ENCODE data around the gene CCDC39.

The CCDC39 gene

DNA sequence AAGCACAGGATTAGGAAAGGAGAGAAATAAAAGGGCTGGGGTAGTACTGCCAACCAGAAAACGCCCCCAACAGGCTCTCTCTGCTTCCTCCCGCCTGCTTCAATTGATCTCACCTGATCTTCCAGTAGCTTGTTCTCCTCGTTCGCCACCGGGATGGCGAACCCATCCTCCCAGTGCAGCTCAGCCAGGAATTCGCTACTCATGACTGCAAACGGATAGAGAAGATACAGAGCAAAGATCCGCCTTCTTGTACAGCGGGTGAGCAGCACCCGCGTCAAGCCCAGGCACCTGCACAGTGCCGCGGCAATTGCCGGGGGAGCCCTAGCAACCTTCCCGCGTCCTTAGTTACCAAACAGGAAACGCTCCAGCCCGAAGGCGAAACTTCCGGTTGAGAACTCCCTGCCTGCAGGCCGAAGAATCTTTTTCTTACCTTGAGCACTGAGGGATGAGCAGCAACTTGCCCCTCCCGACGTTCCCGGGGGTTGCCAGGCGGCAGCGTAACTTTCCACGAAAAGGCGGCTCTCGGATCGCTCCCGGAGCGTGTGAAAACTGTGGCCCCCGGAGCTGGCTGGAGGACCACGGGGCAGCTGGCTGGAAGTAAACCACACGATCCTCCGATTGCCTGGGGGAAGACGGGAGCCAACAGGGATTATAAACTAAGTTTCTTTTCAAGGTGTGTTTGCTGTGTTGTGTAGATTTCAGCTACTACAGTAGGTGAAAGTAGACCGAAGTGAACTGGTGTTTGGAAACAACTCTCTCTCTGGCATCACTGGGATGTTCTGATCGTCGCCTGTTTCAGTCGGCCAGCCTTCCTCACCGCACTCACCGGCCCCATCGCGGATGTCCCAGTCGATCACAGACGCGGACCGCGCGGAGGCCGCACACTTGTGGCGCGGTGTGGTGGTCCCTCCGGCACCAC, at the start of gene CCDC39:
CCDC39 (minus strand) TSS at position 312 of the 919 bp plus-strand sequence; CDS start at position 203, 109 bp downstream.
- peak; percentile 83 for DNase-seq

DNA sequence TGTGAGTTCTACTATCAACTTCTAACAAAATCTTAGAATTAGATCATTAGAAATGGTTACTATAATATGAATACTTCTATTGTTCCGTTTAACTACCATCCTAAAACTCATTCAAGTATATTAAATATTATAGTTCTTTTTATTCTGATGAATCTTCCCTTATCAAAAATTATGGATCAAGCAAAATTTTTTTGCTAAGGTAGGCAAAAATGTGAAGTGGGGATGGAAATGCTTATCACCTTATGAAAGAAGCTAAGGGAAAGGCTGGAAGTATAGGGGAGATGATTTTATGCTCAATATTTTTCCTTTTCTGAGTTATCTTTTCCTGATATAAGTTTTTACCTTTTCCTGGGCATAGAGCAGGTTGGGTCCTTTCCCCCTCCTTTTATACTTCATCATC, 40.7 kb upstream of the CCDC39 start:
- no peak for DNase-seq

DNA sequence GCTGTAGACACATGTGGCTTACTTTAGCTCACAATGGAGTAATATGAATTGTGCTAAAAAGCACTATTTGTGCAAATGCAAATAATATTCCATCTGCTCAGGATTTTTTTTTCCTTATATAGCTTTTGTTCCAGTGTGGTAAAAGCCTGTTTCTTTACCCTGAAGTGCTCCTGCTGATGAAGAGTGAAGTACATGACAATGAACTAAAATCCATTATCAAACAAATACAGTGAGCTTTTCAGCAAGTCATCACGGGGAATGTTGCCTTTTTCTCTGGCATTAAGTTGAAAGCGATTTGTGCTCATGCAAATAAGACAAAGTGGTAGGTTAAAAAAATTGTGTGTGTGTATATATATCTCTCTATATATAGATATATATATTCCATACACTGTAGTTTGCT, 28.6 kb upstream of the CCDC39 start:
- peak; percentile 47 for DNase-seq

DNA sequence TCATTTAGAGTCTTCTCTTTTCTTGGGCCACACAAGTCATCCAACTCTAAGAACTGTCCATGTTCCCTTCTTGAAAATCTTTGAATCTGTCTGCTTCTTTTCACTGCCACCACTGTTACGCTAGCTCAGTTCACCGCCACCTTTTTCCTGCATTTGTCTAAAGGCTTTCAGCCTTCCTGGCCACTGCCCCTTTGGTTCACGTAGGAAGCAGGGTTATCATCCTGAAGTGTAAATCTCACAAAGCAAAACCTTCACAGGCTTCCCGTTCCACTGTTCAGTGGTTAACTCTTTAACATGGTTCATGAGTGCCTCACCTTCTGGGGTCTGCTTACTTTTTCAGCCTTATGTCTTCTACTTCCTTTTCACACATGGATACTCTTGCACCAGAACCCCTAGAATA, 26.3 kb upstream of the CCDC39 start:
- no peak for DNase-seq

DNA sequence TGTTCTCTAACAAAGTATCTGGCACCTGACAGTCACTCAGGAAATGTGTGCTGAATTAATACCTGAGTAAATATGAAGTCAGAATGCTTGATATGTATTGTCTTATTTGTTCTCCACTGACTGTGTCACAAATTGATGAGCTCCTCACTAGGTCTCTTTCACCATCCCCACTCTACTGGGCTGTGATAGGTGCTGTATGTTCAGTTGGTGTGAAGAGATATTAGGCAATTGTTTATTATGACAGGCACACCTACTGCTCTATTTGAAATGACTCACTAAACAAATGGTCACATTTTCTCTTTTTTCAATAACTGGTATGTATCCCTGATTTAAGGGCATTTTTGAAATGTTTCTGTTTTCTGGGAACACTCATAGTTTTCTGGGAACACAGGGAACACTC, 25.2 kb upstream of the CCDC39 start:
- DNase-seq: no peak

DNA sequence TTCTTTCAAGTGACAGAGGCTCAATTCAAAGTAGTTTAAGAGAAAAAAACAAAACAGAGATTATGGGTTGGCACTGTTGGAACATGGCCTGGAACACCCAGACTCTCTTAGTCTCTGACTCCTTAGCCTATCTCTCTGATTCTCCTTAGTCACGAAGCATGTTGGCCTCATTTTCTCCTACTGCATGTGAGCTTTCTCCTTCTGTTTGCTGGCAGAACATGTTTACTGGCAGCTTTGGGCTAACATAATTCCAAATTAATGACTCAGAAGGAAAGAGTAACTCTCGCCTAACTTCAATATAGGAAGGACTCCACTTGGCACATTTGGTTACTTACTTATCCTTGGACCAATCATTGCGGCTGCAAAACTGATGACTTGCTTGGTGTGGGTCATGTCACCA, 21.7 kb upstream of the CCDC39 start:
- no peak for DNase-seq

DNA sequence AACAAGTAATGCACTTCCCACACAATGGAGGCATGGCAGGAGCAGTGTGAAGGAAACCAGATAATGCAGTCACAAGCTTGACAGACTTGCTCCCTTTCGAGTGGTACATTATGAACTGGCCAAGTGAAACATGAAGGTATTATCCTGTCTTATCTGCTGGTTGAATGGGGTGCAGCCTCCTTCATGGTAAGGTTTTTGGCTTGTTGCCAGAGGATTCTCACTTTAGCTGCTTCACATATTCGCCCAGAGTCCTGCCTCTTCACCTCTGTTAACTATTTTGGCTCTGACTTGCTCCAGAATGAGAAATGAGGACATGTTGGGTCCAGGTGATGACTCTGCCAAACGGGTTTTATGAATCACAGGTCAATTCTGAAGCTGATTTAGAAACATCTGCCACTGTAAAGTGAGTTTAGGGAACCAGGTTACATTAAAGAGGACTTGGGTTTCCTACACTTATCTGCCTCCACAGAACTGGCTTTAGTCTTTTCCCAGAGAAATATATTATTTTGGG, 19.5 kb upstream of the CCDC39 start:
- DNase-seq: no peak

DNA sequence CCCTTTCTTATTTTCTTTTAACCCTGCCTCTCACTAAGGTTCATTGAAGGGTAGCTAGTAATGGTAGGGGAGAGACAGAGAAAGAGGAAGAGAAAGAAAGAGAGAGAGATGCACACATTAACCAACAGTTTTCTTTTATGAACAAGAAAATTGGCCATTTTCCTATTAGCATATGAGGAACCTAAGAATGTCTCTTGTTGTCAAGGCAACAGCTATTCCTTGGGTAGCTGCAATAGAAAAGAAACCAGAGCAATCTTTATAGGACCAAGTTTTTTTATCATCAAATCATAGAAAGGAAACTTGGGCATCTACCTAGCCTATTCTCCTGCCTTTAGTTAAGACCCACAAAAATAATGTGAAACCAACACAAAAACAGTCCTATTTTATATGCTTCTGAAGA, 15.0 kb upstream of the CCDC39 start:
- no peak for DNase-seq

DNA sequence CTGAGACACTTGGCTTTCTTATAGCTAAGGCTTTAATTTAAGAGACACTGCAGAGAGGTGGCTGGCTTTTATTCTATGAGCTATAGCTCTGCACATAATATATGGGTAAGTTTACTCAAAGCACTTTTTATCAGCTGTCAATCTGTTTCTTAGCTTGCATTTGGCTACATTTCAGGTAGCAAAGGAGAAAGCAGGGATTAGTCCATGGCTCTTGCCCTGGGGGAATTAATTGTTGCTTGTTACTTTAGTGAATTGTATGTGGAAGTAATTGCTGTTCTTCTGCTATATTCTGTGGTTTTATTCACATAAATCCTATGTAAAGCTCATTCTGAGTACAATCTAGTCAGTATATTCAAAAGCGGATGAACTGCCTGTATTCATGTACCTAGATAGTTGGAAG, 14.4 kb upstream of the CCDC39 start:
- no peak for DNase-seq

DNA sequence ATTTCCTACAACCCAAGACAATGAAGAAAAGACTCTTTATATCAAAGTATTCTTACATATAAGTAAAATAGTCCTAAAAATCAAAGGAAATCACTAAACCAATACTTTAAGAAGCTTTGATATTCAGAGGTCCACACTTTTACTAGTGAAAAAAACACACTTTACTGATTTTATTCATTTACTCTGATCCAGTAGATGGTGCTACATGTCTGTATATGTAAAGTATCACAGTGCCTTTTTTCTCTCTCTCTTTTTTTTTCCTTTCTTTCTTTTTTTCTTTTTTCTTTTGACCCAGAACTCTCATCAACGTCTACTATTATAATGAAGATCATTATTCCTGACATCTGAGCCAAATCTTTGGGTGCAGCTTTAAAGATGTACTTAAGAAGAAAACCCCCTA, 10.8 kb upstream of the CCDC39 start:
- DNase-seq: peak; percentile 50

DNA sequence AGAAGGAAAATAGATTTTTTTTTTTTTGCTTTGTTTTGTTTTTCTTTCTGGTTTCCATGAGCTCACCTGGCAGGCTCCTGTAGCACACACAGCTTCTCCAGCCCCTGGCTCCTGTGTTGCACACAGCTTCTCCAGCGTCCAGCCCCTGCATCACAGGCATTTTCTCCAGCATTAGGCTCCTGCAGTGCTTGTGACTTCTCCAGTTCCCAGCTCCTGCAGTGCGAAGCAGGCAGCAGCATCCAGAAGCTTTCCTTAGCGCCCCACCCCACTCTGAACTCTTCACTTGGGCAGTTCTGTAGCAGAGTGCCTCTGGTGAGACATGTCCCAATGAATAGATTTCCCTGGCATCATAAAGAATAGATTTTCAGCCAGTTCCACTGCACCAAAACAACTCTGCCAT, 5.5 kb upstream of the CCDC39 start:
- no peak for DNase-seq

DNA sequence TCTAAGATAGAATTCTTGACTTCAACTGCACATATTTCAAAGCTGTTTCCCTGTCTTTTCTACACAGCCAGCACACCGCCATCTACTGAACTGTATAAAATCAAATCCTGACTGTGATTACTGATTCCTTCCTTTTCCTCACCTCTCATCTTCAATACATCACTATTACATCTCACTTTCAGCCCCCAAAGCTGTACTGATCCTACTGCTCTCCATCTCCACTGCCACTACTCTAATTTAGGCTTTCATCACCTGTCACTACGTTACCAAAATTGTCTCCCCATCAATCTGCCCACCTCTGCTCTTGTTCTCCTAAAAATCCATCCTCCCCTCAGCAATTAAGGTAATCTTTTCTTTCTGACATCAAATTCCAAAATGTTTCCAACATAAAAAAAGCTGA, 4.5 kb upstream of the CCDC39 start:
- no peak for DNase-seq

DNA sequence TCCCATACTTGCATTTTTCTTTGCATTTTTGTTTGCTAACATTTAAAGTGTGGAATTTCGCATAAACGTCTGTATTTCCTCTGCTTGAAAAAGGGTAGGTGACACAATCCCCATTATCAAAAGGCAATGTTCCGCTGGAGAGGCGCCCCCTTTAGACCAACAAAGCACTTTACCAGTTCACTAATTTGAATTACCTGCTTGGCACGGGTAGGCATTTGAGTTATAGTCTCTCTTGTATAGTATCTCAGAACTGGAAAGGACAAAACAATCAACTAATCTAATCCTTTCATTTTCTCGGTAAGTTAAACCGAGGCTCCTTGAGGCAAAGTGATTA, 775 bp upstream of the CCDC39 start:
- DNase-seq: peak; percentile 59

DNA sequence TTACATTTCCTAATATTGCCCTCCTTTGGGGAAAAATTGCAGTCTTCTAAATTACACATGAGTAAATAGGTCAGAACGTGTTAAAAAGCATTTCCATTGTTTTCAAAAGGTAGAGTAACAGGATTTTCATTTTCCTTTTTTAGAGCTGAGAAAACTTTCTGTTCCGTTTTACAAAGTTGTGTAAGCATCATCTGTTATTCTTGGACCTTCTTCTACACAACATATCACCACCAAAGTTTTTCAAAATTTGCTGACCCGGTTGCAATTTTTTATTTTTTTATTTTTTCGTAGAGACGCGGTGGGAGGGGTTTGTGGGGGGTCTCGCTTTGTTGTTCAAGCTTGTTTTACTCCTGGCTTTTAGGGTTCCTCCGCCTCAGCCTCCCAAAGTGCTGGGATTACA, 1.1 kb downstream of the CCDC39 start:
- DNase-seq: no peak

DNA sequence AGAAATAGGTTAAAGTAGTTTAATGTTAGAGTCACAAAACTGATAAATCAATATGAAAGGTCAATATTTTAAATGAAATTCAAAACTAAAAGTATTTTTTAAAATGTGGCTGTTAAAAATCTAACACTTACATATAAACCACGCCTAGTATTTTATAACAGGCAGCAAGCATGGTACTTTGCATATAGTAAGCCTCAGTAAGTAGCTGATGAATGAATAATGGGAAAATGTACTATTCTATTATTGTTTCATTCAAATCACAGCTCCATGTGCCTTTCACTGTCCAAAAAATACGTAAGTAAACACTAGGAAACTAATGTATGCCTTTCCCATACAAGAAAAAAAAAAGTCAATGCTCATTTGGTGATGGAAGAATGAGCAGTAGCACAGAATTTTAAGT, 17.8 kb downstream of the CCDC39 start:
- DNase-seq: no peak

DNA sequence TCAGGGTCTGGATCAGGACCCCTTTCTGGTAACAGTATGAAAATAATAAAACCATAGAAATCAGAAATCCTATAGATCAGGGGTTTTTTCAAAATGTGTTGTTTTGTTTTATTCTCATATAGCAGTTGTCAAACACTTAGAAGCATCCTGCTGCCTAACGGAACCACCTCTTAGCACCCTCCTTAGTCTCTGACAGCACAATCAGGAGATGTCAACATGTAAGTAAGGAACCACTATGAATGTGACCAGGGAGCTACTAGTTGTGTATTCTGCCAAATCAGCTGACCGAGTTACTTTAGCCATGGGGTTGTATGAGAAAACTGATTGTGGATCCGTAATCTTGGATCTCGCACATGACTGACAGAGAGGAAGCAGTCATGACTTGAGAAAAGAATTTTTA, 22.2 kb downstream of the CCDC39 start:
- no peak for DNase-seq

DNA sequence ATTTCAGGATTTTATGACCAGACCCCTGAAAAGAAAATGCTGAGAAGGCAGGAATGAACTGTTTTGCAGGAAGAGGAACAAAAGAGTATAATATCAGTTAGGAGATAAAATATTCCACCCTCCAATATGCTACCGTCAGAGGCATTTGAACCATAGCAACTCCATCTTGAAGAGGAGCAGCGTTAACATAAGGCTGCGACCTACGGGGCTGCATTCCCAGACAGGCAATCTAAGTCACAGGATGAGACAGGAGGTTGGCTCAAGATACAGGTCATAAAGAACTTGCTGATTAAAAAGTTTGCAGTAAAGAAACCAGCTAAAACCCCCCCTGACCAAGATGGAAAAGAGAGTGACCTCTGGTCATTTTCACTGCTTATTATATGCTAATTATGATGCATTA, 22.9 kb downstream of the CCDC39 start:
- DNase-seq: no peak

DNA sequence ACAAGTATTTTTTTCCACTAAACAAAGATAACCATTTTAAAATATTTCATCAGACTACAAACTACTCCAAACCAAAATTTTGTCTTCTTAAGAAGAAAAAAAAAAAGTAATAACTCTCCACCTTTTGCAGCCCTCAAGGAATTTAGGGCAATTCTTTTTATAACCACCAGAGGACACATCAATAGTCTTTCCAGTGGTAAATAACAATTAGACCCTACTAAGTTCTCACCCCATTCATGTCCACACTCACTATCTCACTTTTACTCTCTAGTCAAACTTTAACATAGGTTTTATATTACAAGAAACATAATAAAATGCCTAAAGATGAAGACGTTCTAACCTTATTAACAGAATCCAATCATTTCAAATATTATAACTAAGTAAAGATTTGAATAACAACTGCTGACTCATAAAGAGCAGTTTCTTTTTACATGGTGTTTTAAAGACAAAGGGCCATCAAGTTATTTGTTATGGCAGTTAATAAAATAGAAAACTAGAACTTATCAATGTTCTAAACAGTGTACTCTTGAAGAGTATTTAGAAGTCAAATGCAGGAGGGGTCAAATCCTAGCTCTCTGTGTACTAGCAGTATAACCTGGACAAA, 33.0 kb downstream of the CCDC39 start:
- DNase-seq: no peak

DNA sequence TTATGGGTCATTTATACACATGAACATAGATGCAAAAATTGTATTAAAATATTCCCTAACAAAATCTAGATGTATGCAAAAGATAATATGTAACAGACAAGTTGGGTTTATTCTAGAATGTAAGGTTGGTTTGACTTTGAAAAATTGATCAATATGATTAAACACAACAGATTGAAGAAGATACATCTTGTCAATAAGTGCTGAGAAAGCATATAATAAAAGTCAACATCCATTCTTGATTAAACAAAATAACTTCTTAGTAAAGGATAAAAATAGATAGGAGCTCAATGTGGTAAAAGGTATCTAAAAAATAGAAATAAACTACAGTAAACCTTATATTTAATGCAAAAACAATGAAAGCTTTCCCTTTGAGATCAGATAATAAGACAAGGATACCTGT, 38.3 kb downstream of the CCDC39 start:
- no peak for DNase-seq

DNA sequence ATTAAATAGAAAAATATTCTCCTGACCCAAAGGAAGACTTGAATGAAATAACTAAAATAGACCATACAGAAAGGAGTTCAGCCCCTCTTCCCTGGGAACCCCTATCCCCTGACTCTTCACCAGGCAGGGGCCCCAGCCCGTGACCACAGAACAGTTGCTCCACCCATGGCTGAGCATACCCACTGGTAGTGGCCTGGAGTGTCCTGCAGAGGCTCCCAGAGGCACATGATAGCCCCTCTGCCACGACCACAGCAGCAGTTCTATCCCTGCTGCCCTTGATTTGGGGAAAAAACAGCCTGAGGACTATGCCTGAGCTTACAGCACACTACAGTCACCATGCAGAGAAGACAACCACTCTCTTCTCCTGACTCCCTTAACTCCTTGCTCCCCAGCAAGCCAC, 45.6 kb downstream of the CCDC39 start:
- no peak for DNase-seq

DNA sequence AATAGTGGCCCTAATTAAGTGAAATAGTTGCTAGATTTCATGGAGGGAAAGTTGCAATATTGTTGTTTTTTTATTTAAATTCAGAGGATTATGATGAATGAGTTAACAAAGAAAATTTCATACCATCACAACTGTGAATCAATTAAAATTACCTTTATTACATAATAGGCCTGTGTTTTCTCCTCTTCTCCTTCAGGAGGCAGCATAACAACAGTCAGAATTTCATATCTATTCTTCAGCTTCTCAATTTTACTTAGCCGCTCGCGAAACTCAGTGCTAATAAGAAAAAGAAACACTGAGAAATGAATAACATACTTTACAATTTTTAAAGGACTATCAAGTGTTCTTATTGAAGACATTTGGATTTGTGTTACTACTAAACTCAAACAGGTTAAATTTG, 48.0 kb downstream of the CCDC39 start:
- DNase-seq: no peak

DNA sequence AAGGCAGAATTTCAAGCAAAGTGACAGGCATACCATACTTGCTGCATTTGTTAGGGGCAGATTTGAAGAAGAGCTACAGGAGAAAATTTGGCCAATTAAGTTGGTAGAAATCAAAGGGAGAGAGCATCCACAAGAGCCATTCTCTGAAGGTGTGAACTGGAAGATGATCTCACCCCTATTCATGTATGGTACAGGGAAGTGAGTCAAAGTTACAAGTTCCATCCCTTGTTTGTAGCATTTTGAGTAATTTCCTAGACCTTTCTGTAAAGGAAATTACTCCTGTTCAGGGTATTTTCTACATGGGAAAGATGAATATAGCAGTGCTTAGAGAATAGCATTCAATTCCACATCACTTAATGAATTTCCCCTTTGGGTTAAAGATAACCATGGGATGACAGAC, 48.9 kb downstream of the CCDC39 start:
- no peak for DNase-seq

DNA sequence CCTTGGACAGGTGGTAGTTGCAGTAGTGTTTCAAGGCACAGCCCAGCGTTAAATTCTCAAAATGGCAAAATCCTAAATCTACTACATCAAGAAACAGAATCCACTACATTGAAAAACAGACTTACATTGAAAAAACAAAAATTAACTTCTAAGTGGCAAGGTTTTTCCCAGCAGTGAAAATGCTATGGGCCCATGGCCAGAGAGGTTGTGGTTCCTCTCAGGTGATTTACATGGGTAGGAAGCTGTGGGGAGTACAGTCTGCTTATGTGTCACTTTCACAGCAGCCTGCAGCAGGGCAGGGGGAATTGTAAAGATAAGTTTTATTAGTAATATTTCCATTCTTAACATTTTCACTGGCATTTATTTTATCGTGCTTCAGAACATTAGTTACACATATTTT, 52.4 kb downstream of the CCDC39 start:
- DNase-seq: no peak

DNA sequence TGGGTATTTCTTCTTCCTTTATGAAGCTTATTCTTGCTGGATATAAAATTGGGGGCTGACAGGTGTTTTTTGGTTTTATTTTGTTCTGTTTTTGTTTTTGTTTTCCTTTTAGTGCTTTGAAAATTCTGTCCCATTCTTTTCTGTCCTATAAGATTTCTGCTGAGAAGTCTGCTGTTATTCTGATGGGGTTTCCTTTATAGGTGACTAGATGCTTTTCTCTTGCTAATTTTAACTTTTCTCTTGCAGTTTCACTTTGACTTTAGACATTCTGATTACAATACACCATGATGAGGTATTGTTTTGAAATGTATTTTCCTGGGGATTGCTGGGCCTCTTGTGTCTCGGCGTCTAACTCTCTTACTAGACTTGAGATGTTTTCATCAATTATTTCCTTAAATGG, 54.6 kb downstream of the CCDC39 start:
- DNase-seq: no peak

DNA sequence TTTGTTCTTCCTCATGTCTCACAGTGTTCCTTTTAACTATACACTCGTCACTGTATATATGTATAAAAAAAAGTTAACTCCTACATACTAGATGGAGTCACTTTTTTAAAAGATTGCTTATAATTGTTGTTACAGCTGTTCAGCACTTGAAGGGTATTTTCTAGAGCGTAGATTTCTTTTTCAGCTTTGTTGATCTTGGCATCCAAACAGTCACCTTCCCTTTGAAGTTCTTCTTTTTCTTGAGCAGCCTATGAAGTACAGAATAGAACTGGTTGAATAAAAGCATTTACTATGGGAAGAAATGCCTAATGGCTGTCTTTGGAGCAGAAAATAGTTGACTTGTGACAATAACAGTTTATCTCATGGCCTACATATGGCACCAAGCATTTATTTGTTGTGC, 59.6 kb downstream of the CCDC39 start:
- no peak for DNase-seq

Measured in NCI-H1092 treated with DMSO at 0.1 percent for 48 hours (cell line).